ENCODE data around the gene DCLK1. TPM values are rescaled to one million over a fixed set of nuclear protein-coding genes. Genes with fewer than 3 reads are reported as not detected.

The DCLK1 gene
- total RNA-seq, 1 experiment from 2014 or later, result 36.2 TPM

DNA sequence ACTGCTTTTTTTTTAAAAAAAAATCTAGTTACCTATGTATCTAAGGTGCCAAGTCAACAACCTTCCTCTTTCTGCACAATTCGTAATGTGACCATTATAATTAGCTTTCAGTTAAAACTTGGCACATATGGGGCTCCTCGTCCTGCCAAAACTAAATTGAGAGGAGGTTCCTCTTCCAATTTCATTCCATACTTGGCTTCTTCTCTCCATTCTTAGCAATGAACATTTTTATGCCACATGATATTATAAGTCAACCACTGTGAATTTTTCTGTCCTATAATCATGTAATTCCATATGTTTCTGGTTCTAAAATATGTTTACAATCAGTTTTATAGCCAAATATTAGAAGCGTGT lies 177.0 kb downstream of the DCLK1 start:
- no peak overlapping the region for H3K18ac ChIP-seq (ENCODE audit: insufficient read length, low read depth, low read length)
- H3K23me2 ChIP-seq (ENCODE audit: insufficient read length, low read depth, low read length, poor library complexity, severe bottlenecking), result no peaks in the 10 kb centered on the region
- DNase-seq, result no peak
- no peak overlapping the region for H3K4ac ChIP-seq (ENCODE audit: low read depth, low read length)
- H4K8ac ChIP-seq (replicated peaks; ENCODE audit: insufficient read length, low read depth, low read length), result no peak overlapping the region
- H3K4me3 Mint-ChIP-seq, result no peak overlapping the region
- no peaks in the 10 kb centered on the region for H3K27me3 ChIP-seq (ENCODE audit: insufficient read depth, low read length)
- no peak overlapping the region for H3T11ph ChIP-seq (ENCODE audit: low read length)
- H3K4me2 ChIP-seq (ENCODE audit: insufficient read depth, insufficient read length, low read length), result no peak overlapping the region
- H3K27ac ChIP-seq (ENCODE audit: insufficient read length, low read depth, low read length), result no peak overlapping the region
- TF ChIP-seq CTCF (conservative IDR thresholded peaks at IDR 0.05), result no peak
- H3K9ac ChIP-seq (ENCODE audit: extremely low read depth, insufficient read length, low read length), result no peak overlapping the region
- no peak overlapping the region for H2AFZ ChIP-seq (ENCODE audit: low read length)
- no CpG with 5 or more reads among the region's 3 CpGs for WGBS (ENCODE audit: extremely low coverage, insufficient read length, low lambda C conversion rate)
- H2BK20ac ChIP-seq (ENCODE audit: low read depth, low read length, poor library complexity, severe bottlenecking), result no peak overlapping the region
- peaks cover 3 to 9% of the 10 kb centered on the region in 2 experiments for H3K4me1 Mint-ChIP-seq
- H2BK15ac ChIP-seq (ENCODE audit: low read depth, low read length), result no peak overlapping the region
- H2BK120ac ChIP-seq (ENCODE audit: low read depth, low read length, poor library complexity, severe bottlenecking), result no peak overlapping the region
- no peak overlapping the region for H4K91ac ChIP-seq (ENCODE audit: insufficient read length, low read depth, low read length)
- no peaks in the 10 kb centered on the region for H3K4me1 ChIP-seq (ENCODE audit: insufficient read depth, low read length)
- H3K79me2 ChIP-seq (ENCODE audit: insufficient read depth, low read length), result no peaks in the 10 kb centered on the region
- H3K9me3 Mint-ChIP-seq, result no peaks in the 10 kb centered on the region
- H2BK12ac ChIP-seq (ENCODE audit: insufficient read length, low read depth, low read length), result no peak overlapping the region
- H3K23ac ChIP-seq (ENCODE audit: insufficient read length, low read depth, low read length), result no peak overlapping the region
- H3K14ac ChIP-seq (ENCODE audit: insufficient read depth, low read length), result no peak overlapping the region
- H3K56ac ChIP-seq (ENCODE audit: insufficient read length, low read depth, low read length), result no peak overlapping the region
- no peak overlapping the region for H2BK5ac ChIP-seq (ENCODE audit: insufficient read length, low read length)
- H4K5ac ChIP-seq (ENCODE audit: insufficient read length, low read depth, low read length), result no peak overlapping the region
- H3K9me3 ChIP-seq (ENCODE audit: control insufficient read depth, low read depth, low read length), result no peaks in the 10 kb centered on the region
- H3K79me1 ChIP-seq (ENCODE audit: insufficient read depth, low read depth, low read length, poor library complexity, severe bottlenecking), result no peaks in the 10 kb centered on the region
- H2AK5ac ChIP-seq (ENCODE audit: insufficient read length, low read length), result no peak overlapping the region
- H3K27ac Mint-ChIP-seq, result no peak overlapping the region
- no peaks in the 10 kb centered on the region for H4K20me1 ChIP-seq (ENCODE audit: control insufficient read depth, insufficient read depth, insufficient read length)
- H3K27me3 Mint-ChIP-seq (ENCODE audit: low read depth), result no peaks in the 10 kb centered on the region
- no peaks in the 10 kb centered on the region for H3K36me3 Mint-ChIP-seq (ENCODE audit: insufficient read depth in 1 of 3, low read depth in 3 of 3)
